KOPT-K1 (cell line): ENCODE results near the gene TRAF3.
"Not testable (repeated sequence)": the region's sequence is repeated elsewhere in the genome, so short reads cannot be mapped to it uniquely, and the experiment has no call there.

Experiments used
- H3K27ac ChIP-seq: fragments of 200-600 bp; sonication (generic); 2 replicates; pipeline ENCODE4 v1.5.1; 2016; ENCODE audit warnings: antibody characterized with exemption, mild to moderate bottlenecking, low read depth, low read length; ENCODE audit not compliant: poor library complexity, severe bottlenecking
- H3K36me3 ChIP-seq: fragments of 200-600 bp; sonication (generic); 2 replicates; pipeline ENCODE4 v1.5.1; 2017; ENCODE audit warnings: antibody characterized with exemption, mild to moderate bottlenecking, low read length, moderate library complexity; ENCODE audit not compliant: insufficient read depth
- H3K9me3 ChIP-seq: fragments of 200-600 bp; sonication (generic); 2 replicates; pipeline ENCODE4 v1.5.1; 2017; ENCODE audit warnings: antibody characterized with exemption, low read length, mild to moderate bottlenecking; ENCODE audit not compliant: insufficient read depth, poor library complexity, severe bottlenecking

The TRAF3 gene

GRCh38 chr14:102765770-102766169, 11.5 kb upstream of the TRAF3 start:
- not testable (repeated sequence) for H3K36me3 ChIP-seq, H3K9me3 ChIP-seq, H3K27ac ChIP-seq

DNA sequence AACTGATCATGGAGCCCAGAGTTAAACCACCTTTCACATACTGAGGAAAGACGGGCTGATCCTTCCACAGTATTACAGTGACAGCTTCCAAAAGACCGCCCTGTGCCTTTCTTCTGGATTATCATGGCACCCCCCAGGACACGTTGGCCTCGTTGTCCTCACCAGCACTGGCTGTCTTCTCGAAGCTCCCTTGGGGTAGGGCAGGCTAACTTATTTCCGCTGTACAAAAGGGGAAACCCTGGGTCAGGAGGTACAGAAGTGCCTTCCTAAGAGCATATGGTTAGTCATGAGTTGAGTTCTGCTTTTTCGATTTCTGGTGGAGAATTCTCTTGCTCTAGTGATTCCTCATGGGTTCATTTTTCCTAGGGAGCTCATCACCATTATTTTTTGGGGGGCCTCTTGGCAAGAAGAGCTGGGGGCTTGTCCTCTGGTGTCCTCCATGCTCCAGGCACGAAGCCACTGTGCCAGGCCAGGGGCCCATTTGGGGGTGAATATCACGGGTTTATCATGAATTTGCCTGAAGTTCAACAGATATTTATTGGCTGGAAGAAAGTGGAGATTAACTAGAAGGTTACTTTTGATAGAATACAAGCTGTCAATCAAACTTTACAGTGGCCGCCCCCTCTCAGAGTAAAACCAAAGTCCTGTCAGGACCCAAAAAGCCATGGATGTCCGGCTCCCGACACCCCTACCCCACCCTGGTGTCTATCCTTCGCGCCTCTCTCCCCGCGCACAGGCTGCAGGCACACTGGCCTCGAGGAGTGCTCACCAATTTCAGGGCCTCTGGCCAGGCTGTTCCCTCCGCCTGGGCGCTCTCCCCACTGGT, 8.8 kb upstream of the TRAF3 start:
- no peak overlapping the region for H3K27ac ChIP-seq
- no peaks in the 10 kb centered on the region for H3K9me3 ChIP-seq
- H3K36me3 ChIP-seq: no peaks in the 10 kb centered on the region

DNA sequence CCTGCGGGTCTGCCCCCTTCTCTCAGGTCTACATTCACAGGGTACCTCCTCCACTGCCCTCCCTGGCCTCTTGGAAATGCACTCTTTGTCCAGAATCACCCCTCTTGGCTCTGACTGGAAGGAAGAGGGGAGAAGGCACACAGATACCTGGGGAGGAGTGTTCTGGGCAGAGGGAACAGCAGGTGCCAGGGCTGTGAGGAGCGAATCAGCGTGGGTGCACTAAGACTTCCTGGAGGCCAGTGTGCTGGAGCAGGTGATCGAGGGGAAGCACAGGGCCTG, 8.3 kb upstream of the TRAF3 start:
- no peaks in the 10 kb centered on the region for H3K9me3 ChIP-seq
- H3K27ac ChIP-seq: no peak overlapping the region
- H3K36me3 ChIP-seq: no peaks in the 10 kb centered on the region

DNA sequence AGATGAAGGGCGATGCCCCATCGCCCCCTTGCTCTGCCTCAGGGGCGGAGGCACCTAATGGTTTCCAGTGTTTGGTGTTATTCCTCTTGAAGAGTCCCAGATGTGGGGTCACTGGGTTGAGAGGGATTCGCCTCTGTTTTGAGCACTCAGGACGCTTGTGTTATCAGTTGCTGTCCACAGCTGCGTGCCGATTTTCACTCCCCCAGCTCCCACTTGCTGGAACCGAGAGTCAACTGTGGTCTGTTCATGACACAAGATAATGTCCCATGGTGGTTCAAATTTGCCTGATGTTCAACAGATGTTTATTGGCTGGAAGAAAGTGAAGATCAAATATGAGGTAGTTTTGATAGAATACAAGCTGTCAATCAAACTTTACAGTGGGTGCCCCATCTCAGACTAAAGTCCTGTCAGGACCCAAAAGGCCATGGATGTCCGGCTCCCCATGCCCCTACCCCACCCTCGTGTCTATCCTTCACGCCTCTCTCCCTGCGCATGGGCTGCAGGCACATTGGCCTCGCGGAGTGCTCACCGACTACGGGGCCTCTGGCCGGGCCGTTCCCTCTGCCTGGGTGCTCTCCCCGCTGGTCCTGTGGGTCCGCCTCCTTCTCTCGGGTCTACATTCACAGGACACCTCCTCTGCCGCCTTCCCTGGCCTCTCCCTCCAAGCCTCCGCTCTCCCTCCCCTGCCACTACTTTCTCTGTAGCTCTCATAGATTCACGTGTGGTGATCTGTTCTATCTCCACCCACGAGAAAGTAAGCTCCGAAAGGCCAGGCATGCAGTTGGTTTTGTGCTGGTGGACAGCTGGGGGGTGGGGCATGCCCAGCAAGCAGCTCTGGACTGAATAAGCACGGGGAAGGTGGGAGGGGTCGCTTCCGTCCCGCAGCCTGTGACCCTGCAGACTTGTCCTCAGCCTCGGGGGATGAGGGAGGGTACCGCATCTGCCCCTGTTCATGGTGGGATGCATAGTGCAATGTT, 6.8 kb upstream of the TRAF3 start:
- Histone ChIP-seq H3K9me3 (no peaks in the 10 kb centered on the region), H3K36me3 (no peaks in the 10 kb centered on the region), H3K27ac (no peak overlapping the region)

GRCh38 chr14:102771144-102771543, 6.1 kb upstream of the TRAF3 start:
- H3K36me3 ChIP-seq: no peaks in the 10 kb centered on the region
- no peak overlapping the region for H3K27ac ChIP-seq
- H3K9me3 ChIP-seq: no peaks in the 10 kb centered on the region

GRCh38 chr14:102772781-102773570, 4.3 kb upstream of the TRAF3 start:
- Histone ChIP-seq H3K9me3 (no peaks in the 10 kb centered on the region), H3K36me3 (no peaks in the 10 kb centered on the region), H3K27ac (no peak overlapping the region)

- Histone ChIP-seq H3K9me3 (no peaks in the 10 kb centered on the region), H3K27ac (peak overlapping the region; percentile 10), H3K36me3 (no peaks in the 10 kb centered on the region)
These were observed 2.7 kb upstream of the TRAF3 start for GRCh38 chr14:102774391-102775153.

DNA sequence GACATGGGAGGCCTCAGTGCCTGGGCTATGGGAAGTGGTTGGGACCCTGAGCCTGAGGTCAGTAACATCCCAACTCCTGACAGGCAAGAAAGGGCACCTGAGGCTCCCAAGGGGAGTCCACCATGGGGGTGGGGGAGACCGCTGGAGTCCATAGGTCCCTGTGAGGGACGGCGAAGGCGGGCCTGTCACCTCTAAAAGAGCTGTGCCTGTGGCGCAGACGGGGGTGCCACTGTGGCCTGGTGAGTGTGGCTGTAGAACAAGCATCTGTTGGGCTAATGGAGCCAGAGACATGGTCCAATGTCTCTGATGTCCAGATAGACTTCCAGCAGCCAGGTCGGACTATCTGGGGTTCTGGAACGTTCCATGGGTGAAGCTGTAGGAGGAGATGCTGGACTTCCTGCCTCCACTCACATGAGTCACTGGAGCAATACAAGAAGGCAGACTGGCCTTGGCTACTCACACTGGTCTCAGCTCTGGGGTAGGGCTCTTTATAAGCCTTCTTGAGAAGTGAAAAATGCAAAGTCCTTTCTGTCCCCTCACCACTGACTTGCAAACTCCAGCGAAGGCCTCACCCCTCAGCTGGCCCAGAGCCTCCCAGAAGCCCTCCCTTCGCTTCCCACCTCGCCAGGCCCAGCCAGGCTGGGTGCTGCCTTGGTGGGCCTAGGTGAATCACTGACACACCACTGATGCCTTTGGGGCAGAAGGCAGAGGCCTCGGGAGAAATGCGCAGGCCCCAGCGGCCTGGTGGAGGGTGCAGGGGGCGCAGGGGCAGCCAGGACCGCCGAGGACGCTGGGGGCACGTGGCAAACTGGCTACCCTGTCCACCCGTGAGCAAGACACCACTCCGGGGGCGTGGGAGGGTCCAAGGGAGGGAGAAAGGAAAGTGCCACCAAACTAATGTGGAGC, 1.1 kb upstream of the TRAF3 start:
- H3K9me3 ChIP-seq: no peaks in the 10 kb centered on the region
- H3K36me3 ChIP-seq: peaks cover 3% of the 10 kb centered on the region; the same call in 1 of the 2 replicates
- peak overlapping the region; percentile 46 for H3K27ac ChIP-seq

- no peaks in the 10 kb centered on the region for H3K9me3 ChIP-seq
- peak overlapping the region; percentile 81 for H3K27ac ChIP-seq
- peaks cover 3% of the 10 kb centered on the region; the same call in 1 of the 2 replicates for H3K36me3 ChIP-seq
These were observed 575 bp downstream of the TRAF3 start for GRCh38 chr14:102777711-102778337.

- Histone ChIP-seq H3K27ac (peak overlapping the region; percentile 81), H3K36me3 (peaks cover 3% of the 10 kb centered on the region; the same call in 1 of the 2 replicates), H3K9me3 (no peaks in the 10 kb centered on the region)
These were observed 1.3 kb downstream of the TRAF3 start for GRCh38 chr14:102778338-102779083.

DNA sequence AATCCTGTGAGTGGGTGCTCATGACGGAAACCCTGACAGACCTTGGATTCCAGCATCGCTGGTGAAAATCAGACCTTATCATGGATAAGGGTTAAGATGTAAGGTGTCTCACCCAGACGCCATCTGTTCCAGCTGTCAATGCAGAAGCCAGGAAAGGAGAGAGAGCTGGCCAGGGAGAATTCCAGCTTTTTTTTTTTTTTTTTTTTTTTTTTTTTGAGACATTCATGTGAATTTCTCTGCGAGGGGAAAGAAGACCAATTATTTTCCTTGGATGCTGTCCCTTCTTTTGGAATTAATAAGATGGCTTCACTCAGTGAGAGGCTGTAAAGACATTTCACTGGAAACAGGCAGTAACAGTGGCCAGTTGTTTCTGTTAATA, 1.8 kb downstream of the TRAF3 start:
- peak overlapping the region; percentile 81 for H3K27ac ChIP-seq
- no peaks in the 10 kb centered on the region for H3K9me3 ChIP-seq
- H3K36me3 ChIP-seq: peaks cover 3% of the 10 kb centered on the region; the same call in 1 of the 2 replicates

GRCh38 chr14:102779574-102780315, 2.5 kb downstream of the TRAF3 start:
- H3K27ac ChIP-seq: no peak overlapping the region
- H3K9me3 ChIP-seq: no peaks in the 10 kb centered on the region
- peaks cover 3% of the 10 kb centered on the region; the same call in 1 of the 2 replicates for H3K36me3 ChIP-seq
